Panc1 (cell line): ENCODE measurements around the gene ECEL1. TPM values are rescaled to one million over a fixed set of nuclear protein-coding genes. Genes with fewer than 3 reads are reported as not detected.

Experiments used
- ATAC-seq: fragments of 200-7000 bp; cut with Tn5 transposase; 2 replicates; pipeline ENCODE4 v1.9.1; 2020; ENCODE audit warnings: mild to moderate bottlenecking, moderate library complexity
- BruUV-seq: library from RNA; stranded (reverse); fragments of 400-500 nt; replicated peaks from 2 replicates; lab custom pipeline; 2021; lab: Mats Ljungman, UMichigan
- CTCF ChIA-PET: fragments of 300-600 bp; sonication (Branson Sonifier 250); formaldehyde crosslinking; loops from one replicate; lab custom pipeline; 2022; ENCODE audit warnings: antibody characterized with exemption; lab: Charles Lee
- POLR2A ChIA-PET: fragments of 300-600 bp; sonication (Branson Sonifier 250); formaldehyde crosslinking; loops from one replicate; lab custom pipeline; 2022; ENCODE audit warnings: antibody characterized with exemption; lab: Charles Lee
- DNase-seq: peaks from one replicate; pipeline ENCODE4 v3.0.0-alpha.2; 2010; ENCODE audit warnings: low read depth, low spot score
- H3K27ac ChIP-seq: 2 replicates; pipeline ENCODE4 v1.5.1; 2011; ENCODE audit warnings: mild to moderate bottlenecking, low read length, inconsistent platforms
- H3K27me3 ChIP-seq: fragments of 200-500 bp; sonication (Bioruptor generic); 2 replicates; pipeline ENCODE4 v1.6.0; 2014; ENCODE audit warnings: low read length, inconsistent platforms; ENCODE audit not compliant: control insufficient read depth, insufficient read depth
- H3K36me3 ChIP-seq: fragments of 200-500 bp; sonication (Bioruptor generic); 2 replicates; pipeline ENCODE4 v1.5.1; 2014; ENCODE audit warnings: inconsistent platforms, mild to moderate bottlenecking, low read length, moderate library complexity; ENCODE audit not compliant: control insufficient read depth, insufficient read depth
- H3K4me1 ChIP-seq: 2 replicates; pipeline ENCODE4 v1.5.1; 2011; ENCODE audit warnings: inconsistent platforms, mild to moderate bottlenecking, low read length, moderate library complexity; ENCODE audit not compliant: control insufficient read depth, insufficient read depth
- H3K4me3 ChIP-seq, 2 experiments: 2 replicates each; pipeline ENCODE4 v1.5.1; 2011 to 2012; ENCODE audit warnings: low read depth in 2 of 2, low read length in 2 of 2, mild to moderate bottlenecking in 2 of 2, inconsistent platforms in 1 of 2, moderate library complexity in 1 of 2
- H3K9me3 ChIP-seq: fragments of 200-500 bp; sonication (Bioruptor generic); 2 replicates; pipeline ENCODE4 v1.5.1; 2014; ENCODE audit warnings: low read depth, mild to moderate bottlenecking, inconsistent platforms, low read length, moderate library complexity; ENCODE audit not compliant: control insufficient read depth, insufficient read depth
- CTCF ChIP-seq: fragments of 450-650 bp; IDR thresholded peaks from 2 replicates; pipeline ENCODE4 v1.5.1; 2017; ENCODE audit warnings: mild to moderate bottlenecking
- POLR2AphosphoS5 ChIP-seq: IDR thresholded peaks from 2 replicates; pipeline ENCODE4 v1.6.1; 2012; ENCODE audit warnings: mild to moderate bottlenecking, low read depth, low read length, moderate library complexity
- SIN3A ChIP-seq: IDR thresholded peaks from 2 replicates; pipeline ENCODE4 v1.6.1; 2012; ENCODE audit warnings: low read depth, mild to moderate bottlenecking, low read length, moderate library complexity, borderline replicate concordance; ENCODE audit not compliant: insufficient read depth
- TCF7L2 ChIP-seq: IDR thresholded peaks from 2 replicates; pipeline ENCODE4 v1.6.1; 2011; ENCODE audit warnings: mild to moderate bottlenecking, low read depth, low read length, inconsistent platforms
- in situ Hi-C: cut with HindIII; loops from 2 replicates; pipeline ENCODE4 v1.10.0; 2016; ENCODE audit warnings: low sequenced_read_pairs, low pct_unique_long_range_greater_than_20kb
- intact Hi-C: fragments of 100-400 bp; cut with micrococcal nuclease; formaldehyde crosslinking; loops from one replicate; pipeline ENCODE4 v1.10.0; 2022; ENCODE audit not compliant: unreplicated experiment
- total RNA-seq: library from RNA; stranded (reverse); gene quantifications from one replicate; pipeline ENCODE4 v1.2.1, GENCODE V29; 2021; ENCODE audit not compliant: unreplicated experiment
- TF ChIP-seq, protein P1 (sequence below), 2 experiments: IDR thresholded peaks; 2 replicates each; pipeline ENCODE4 v1.6.1; 2011 to 2012; ENCODE audit warnings: low read depth in 2 of 2, control low read depth in 1 of 2, low read length in 1 of 2, mild to moderate bottlenecking in 1 of 2, moderate library complexity in 1 of 2; ENCODE audit not compliant: insufficient read depth in 1 of 2

The ECEL1 gene
- total RNA-seq, 1 experiment from 2014 or later = 2.9 TPM

DNA sequence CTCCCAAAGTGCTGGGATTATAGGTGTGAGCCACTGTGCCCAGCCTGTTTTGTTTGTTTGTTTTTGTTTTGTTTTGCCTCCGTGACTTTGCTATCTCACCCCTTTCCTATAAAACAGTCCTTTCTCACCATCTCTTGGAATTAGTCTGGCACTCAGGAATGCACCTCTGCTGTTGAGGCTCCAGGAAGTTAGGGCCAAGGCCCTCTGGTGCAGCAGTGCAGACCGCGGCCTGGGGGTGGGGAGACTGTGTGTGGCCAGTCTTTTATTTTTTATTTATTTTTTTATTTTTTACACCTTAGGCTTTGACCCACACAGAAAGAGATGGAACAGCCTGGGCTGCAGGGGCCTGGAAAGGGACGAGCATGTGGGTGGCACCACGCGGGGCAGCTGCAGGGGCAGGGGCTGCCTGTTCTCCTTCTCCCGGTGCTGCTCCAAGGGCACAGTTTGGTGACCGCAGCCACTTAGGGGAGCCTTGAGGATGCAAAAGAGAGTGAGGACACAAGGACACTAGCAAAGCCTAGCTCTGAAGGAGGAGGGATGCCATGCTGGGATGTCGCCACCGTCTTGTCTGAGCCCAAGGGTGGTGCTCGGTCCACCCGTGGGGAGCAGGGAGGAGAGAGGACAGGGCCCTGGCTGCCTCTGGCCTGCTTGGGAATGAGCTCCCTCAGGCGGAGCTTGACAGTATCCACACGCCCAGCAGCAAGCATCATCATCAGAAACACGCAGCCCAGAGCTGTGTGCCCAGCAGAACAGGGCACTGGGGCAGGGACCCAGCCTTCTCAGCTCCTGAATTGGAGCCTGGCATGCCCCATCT is 51.0 kb downstream of the ECEL1 start:
- no TSS peak for BruUV-seq
- Histone ChIP-seq H3K9me3 (no peaks in the 10 kb centered on the region), H3K4me1 (peaks cover 5% of the 10 kb centered on the region), H3K4me3 (no peak overlapping the region), H3K27me3 (no peaks in the 10 kb centered on the region), H3K27ac (peak overlapping the region; percentile 5; the same call in 1 of the 2 replicates), H3K36me3 (no peaks in the 10 kb centered on the region)
- TF ChIP-seq SIN3A = no peak
- TF ChIP-seq, protein P1, sequence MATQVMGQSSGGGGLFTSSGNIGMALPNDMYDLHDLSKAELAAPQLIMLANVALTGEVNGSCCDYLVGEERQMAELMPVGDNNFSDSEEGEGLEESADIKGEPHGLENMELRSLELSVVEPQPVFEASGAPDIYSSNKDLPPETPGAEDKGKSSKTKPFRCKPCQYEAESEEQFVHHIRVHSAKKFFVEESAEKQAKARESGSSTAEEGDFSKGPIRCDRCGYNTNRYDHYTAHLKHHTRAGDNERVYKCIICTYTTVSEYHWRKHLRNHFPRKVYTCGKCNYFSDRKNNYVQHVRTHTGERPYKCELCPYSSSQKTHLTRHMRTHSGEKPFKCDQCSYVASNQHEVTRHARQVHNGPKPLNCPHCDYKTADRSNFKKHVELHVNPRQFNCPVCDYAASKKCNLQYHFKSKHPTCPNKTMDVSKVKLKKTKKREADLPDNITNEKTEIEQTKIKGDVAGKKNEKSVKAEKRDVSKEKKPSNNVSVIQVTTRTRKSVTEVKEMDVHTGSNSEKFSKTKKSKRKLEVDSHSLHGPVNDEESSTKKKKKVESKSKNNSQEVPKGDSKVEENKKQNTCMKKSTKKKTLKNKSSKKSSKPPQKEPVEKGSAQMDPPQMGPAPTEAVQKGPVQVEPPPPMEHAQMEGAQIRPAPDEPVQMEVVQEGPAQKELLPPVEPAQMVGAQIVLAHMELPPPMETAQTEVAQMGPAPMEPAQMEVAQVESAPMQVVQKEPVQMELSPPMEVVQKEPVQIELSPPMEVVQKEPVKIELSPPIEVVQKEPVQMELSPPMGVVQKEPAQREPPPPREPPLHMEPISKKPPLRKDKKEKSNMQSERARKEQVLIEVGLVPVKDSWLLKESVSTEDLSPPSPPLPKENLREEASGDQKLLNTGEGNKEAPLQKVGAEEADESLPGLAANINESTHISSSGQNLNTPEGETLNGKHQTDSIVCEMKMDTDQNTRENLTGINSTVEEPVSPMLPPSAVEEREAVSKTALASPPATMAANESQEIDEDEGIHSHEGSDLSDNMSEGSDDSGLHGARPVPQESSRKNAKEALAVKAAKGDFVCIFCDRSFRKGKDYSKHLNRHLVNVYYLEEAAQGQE (IDR thresholded peaks at IDR 0.05; ENCODE audit: insufficient read depth in 1 of 2, low read depth in 2 of 2, low read length in 1 of 2) = no peak
- no peak for TF ChIP-seq POLR2AphosphoS5
- no peak for TF ChIP-seq TCF7L2
- TF ChIP-seq CTCF = no peak; the same call in 1 of the 2 replicates
- no peak for DNase-seq
- CTCF ChIA-PET = interaction anchor here (0.6 to 0.9 kb wide), 3 partner anchors 71 to 104 kb away, joined by 3 to 8 read pairs (median 5); no protein-coding TSS in a partner anchor
- POLR2A ChIA-PET = interaction anchor here (1.0 kb wide), 1 partner anchor 46 kb away, joined by 3 read pairs; no protein-coding TSS in a partner anchor
- in situ Hi-C loops (no loop called here), intact Hi-C loops (loop anchor here (5.0 kb wide), 2 partner anchors 99 to 529 kb away; no protein-coding TSS in a partner anchor)
- ATAC-seq = no peak

GRCh38 chr2:232435805-232436204 is 51.8 kb downstream of the ECEL1 start:
- no peak for DNase-seq
- POLR2A ChIA-PET = no interaction called here
- TF ChIP-seq, protein P1 (IDR thresholded peaks at IDR 0.05; ENCODE audit: insufficient read depth in 1 of 2, low read depth in 2 of 2, low read length in 1 of 2) = no peak
- TF ChIP-seq SIN3A = no peak
- TF ChIP-seq CTCF = no peak
- no peak for TF ChIP-seq TCF7L2
- TF ChIP-seq POLR2AphosphoS5 = no peak
- H3K36me3 ChIP-seq = no peaks in the 10 kb centered on the region
- H3K27me3 ChIP-seq = no peaks in the 10 kb centered on the region
- H3K27ac ChIP-seq = peak overlapping the region; percentile 5; the same call in 1 of the 2 replicates
- intact Hi-C loops = loop anchor here (5.0 kb wide), 2 partner anchors 99 to 529 kb away; no protein-coding TSS in a partner anchor
- no peak overlapping the region for H3K4me3 ChIP-seq
- in situ Hi-C loops = no loop called here
- peaks cover 5% of the 10 kb centered on the region; the same call in 1 of the 2 replicates for H3K4me1 ChIP-seq
- no peak for ATAC-seq
- H3K9me3 ChIP-seq = no peaks in the 10 kb centered on the region
- no TSS peak for BruUV-seq
- CTCF ChIA-PET = no interaction called here
